HG03064 (cell line): Measurements from ENCODE around the gene OR2AK2.

Source experiments
- ATAC-seq: cut with Tn5 transposase; IDR thresholded peaks from one replicate; pipeline ENCODE4 v1.9.1; 2021; ENCODE audit warnings: low read depth; ENCODE audit not compliant: unreplicated experiment

The OR2AK2 gene

GRCh38 chr1:247964933-247965332 lies at the start of gene OR2AK2:
Gene OR2AK2, plus strand, starts transcription at chr1:247965233. Its CDS starts 144 bp downstream, at chr1:247965377.
- no peak for ATAC-seq

- ATAC-seq: no peak
Measured at GRCh38 chr1:247919952-247920351, 45.1 kb upstream of the OR2AK2 start, which contains the start of gene OR2T8. Gene OR2T8, plus strand, starts transcription at chr1:247920252. Its CDS starts 766 bp downstream, at chr1:247921018.

GRCh38 chr1:247923941-247924340 lies 41.1 kb upstream of the OR2AK2 start:
- ATAC-seq: no peak

- ATAC-seq: no peak
Measured at GRCh38 chr1:247924868-247925267, 40.2 kb upstream of the OR2AK2 start, which contains the start of gene OR2AJ1. Gene OR2AJ1, plus strand, starts transcription at chr1:247924889. Its CDS starts 8,880 bp downstream, at chr1:247933769.

GRCh38 chr1:247933989-247934388 lies 31.0 kb upstream of the OR2AK2 start:
- no peak for ATAC-seq

DNA sequence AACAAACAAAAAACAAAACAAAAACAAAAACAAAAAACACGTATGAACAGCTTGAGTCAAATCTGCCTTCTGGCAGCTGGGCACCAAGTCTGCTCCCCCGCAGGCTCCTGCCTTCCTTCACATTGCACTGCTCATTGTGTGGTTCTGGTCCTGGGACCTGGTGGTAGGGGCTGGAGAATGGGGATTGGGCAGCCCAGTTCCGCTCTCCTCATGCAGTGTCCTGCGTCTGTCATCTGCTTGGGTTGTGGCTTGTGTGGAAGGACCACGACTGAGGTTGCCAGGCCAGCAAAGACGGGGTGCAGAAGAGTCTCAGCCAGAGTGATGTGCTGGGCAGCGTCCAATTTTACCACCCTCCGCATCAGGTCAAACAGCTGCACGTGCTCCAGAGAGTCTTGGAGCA lies 29.3 kb upstream of the OR2AK2 start:
- ATAC-seq: no peak

GRCh38 chr1:247936415-247936814 lies 28.6 kb upstream of the OR2AK2 start:
- ATAC-seq: no peak

GRCh38 chr1:247936965-247937734 lies 27.9 kb upstream of the OR2AK2 start:
- ATAC-seq: peak; percentile 100

DNA sequence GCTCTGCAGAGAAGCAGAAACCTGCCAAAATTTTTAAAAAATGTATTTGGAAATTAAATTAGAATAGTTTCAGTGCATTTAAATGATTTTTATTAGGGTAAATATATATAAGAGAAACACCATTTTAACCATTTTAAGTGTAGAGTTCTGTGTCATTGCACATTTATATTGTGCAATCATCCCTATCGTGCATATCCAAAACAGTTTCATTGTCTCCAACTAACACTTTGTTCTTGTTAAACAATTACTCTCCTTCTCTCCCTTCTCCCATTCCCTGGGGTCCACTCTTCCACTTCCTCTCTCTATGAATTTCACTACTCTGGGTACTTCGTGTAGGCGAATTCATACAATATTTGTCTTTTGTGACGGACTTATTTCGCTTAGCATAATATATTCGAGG lies 22.4 kb upstream of the OR2AK2 start:
- no peak for ATAC-seq

GRCh38 chr1:247948558-247948957 lies 16.5 kb upstream of the OR2AK2 start, which contains the start of gene OR2L8:
Gene OR2L8, plus strand, starts transcription at chr1:247948858. Its CDS starts 0 bp downstream, at chr1:247948858.
- ATAC-seq: no peak

DNA sequence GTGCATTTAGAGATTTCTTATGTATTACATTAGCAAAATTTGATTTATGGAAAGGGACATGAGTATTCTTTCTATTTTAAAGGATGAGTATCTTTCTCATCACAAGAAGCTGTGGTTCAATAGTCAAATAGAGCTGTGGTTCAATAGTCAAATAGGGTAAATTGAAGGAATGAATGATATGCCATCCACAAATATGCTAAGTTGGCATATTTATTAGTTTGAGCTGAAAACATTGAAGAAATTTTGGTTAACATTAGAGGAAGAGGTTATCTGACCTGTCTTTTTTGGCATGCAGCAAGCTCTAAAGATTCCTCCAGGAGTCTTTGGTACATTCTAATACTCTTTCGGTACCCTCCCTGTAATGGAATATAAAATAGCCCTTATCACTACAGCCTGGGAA lies 11.6 kb upstream of the OR2AK2 start:
- ATAC-seq: no peak

DNA sequence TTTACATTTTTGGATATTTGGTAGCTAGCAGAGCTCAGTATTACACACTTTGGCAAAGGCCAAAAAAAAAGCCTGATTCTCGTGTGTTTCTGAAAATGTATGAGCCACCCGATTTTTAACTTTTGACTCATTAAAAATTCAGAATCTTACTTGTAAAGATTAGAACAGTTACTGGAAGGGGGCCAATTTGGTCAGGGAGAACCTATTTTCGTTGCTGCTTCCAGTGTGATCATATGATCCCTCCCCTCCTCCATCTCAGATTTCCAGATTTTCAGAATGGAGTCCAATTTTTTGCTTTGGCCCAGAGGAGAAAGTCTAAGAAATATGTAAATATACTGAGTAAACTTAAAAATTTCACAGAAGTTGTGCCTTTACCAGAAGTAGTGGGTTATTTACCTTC lies 3.2 kb upstream of the OR2AK2 start:
- no peak for ATAC-seq

DNA sequence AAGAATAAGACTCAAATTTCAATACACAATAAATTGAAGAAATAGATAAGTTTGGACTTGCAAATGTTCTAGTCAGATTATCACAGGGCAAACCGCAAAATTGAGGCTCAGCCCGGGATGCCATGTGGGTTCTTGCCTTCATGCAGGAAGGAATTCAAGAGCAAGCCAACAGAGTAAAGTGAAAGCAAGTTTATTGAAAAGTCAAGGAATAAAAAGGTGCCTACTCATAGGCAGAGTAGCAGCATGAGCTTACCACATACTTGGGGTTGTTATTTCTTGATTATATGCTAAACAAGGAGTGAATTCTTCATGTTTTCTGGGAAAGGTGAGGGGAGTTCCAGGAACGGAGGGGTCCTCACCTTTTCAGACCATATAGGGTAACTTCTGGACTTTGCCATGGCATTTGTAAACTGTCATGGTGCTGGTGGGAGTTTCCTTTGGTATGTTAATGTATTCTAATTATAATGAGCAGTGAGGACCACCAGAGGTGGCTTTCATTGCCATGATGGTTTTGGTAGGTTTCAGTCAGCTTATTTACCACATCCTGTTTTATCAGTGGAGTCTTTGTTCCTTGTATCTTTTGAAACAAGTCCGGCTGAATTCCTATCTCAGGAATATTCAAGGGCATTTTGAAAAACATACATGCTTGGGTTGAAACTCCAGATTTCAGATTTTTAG lies 2.0 kb upstream of the OR2AK2 start:
- ATAC-seq: no peak

DNA sequence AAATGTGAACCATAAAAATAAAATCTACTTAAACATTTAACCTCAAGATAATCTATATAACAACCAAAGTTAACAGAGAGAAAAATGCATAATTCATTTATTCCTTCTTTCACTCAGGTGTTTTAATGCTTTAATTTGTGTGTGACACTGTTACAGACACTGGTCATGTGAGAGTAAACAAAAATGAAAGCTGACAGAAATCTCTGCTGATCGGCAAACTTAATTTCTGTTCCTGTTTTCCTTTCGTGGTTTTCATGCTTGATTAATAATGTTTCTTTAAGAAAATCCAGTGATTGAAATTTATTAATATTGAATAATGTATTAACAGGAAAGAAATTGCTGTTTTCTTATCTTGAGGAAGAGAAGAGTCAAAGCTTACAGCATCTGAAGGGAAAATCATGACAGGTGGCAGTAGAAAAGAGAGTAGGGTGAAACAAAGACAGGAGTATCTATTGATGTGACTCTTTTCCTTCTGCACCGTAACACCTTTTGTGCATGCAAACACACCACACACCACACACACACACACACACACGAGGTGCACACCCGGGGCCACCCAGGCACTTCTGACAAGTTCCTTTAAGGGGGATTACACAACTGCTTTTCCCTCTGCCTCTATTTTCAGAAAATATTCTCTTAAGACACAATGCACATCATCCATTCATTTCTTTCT lies 1.6 kb downstream of the OR2AK2 start:
- ATAC-seq: peak; percentile 90

GRCh38 chr1:247992986-247993385 lies 28.0 kb downstream of the OR2AK2 start:
- no peak for ATAC-seq

GRCh38 chr1:247998811-247999210 lies 33.8 kb downstream of the OR2AK2 start:
- no peak for ATAC-seq

DNA sequence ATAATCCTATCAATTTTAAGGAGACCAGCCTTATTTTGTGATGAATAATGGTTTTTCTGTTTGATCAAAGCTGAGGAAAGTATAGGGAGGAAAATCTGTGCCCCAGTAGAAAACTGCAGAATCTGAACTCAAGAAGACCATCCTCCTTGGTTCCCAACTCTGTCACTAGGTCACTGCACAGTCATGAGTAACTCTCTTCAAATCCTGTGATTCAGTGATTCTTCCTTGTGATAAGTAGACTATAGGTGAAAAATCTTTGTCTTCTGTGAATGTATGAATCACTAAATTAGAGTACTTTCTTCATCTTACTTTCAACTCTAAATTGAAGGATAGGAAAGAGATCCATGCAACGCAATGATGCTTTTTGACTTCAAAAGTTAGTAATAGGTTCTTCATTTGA lies 35.1 kb downstream of the OR2AK2 start:
- ATAC-seq: no peak

DNA sequence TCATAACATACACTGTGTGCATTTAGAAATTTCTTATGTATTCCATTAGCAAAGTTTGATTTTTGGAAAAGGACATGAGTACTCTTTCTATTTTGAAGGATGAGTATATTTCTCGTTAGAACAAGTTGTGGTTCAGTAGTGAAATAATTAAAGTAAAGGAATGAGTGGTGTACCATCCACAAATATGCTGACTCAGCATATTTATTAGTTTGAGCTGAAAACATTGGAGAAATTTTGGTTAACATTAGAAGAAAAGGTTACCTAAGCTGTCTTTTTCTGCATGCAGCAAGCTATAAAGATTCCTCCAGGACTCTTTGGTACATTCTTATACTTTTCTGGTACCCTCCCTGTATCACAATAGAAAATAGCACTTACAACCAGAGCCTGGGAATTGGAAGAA lies 42.7 kb downstream of the OR2AK2 start:
- ATAC-seq: no peak

- ATAC-seq: no peak
Measured at GRCh38 chr1:248009681-248010080, 44.6 kb downstream of the OR2AK2 start.

GRCh38 chr1:248013229-248013710 lies 48.2 kb downstream of the OR2AK2 start, which contains the start of gene OR2L5:
Gene OR2L5, plus strand, starts transcription at chr1:248013660. Its CDS starts 8,288 bp downstream, at chr1:248021948.
- no peak for ATAC-seq

DNA sequence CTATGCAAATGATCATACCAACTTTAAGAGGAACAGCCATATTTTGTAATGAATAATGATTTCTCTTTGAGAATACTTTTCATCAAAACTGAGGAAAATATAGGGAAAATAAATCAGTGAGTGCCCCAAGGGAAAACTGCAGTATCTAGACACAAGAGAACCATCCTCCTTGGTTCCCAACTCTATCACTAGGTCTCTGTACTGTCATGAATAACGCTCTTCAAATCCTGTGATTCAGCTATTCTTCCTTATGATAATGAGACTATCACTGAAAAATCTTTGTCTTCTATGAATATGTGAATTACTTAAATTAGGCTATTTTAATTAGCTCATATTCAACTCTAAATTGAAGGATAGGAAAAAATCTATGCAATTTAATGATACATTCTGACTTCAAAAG lies 50.8 kb downstream of the OR2AK2 start:
- no peak for ATAC-seq
